Measurements from ENCODE around the gene CD200R1L. TPM values are rescaled to one million over a fixed set of nuclear protein-coding genes. Genes with fewer than 3 reads are reported as not detected.

Gene CD200R1L
- total and polyA plus RNA-seq, 5 donors from 2014 or later = not detected

DNA sequence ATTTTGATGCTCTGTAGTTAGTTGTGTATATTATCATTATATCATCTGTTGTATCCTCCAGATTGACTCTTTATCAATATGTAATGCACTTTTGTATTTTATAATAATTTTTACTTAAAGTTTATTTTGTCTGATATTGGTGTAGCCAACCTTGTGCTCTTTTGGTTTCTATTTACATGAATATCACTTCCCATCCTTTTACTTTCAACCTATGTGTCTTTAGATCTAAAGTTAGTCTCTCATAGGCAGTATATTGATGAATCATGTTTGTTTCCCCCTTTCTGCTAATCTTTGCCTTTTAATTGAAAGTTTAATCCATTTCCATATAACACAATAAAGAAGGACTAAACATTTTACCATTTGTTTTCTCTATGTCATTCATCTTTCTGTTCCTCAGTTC is 28.1 kb upstream of the CD200R1L start:
- no peak for ATAC-seq (ENCODE audit: low read depth in 2 of 2)
- Histone ChIP-seq H3K9me3 (ENCODE audit: control insufficient read depth in 2 of 2, low read length in 2 of 2) (peaks cover 9 to 17% of the 10 kb centered on the region in 2 experiments), H3K36me3 (ENCODE audit: control insufficient read depth, insufficient read depth, low read length) (no peaks in the 10 kb centered on the region), H3K4me3 (ENCODE audit: low read depth, low read length) (no peak overlapping the region), H3K4me1 (ENCODE audit: control insufficient read depth, insufficient read depth, low read length, poor library complexity, severe bottlenecking) (no peaks in the 10 kb centered on the region), H3K27me3 (ENCODE audit: control insufficient read depth, insufficient read depth, low read length) (no peaks in the 10 kb centered on the region), H3K27ac (ENCODE audit: insufficient read depth, low read length, poor library complexity, severe bottlenecking) (no peak overlapping the region)
- H3K9me3 Mint-ChIP-seq = peaks cover 0 to 24% (median 12%) of the 10 kb centered on the region in 7 donors
- no peak for DNase-seq
- no peaks in the 10 kb centered on the region for H3K36me3 Mint-ChIP-seq
- peaks cover 5% of the 10 kb centered on the region for H3K27me3 Mint-ChIP-seq
- no peak overlapping the region for H3K27ac Mint-ChIP-seq
- no peak overlapping the region for H3K4me3 Mint-ChIP-seq
- peaks cover 0 to 5% (median 2%) of the 10 kb centered on the region in 4 donors for H3K4me1 Mint-ChIP-seq

GRCh38 chr3:112873632-112874031 is 27.0 kb upstream of the CD200R1L start:
- H3K4me1 ChIP-seq (ENCODE audit: control insufficient read depth, insufficient read depth, low read length, poor library complexity, severe bottlenecking) = no peaks in the 10 kb centered on the region
- H3K9me3 Mint-ChIP-seq = peaks cover 0 to 29% (median 12%) of the 10 kb centered on the region in 7 donors
- H3K4me1 Mint-ChIP-seq = peaks cover 0 to 5% (median 2%) of the 10 kb centered on the region in 4 donors
- no peak overlapping the region for H3K27ac ChIP-seq (ENCODE audit: insufficient read depth, low read length, poor library complexity, severe bottlenecking)
- no peaks in the 10 kb centered on the region for H3K36me3 ChIP-seq (ENCODE audit: control insufficient read depth, insufficient read depth, low read length)
- DNase-seq = no peak
- H3K27me3 Mint-ChIP-seq = peaks cover 5% of the 10 kb centered on the region
- no peak overlapping the region for H3K4me3 Mint-ChIP-seq
- H3K36me3 Mint-ChIP-seq = no peaks in the 10 kb centered on the region
- no peaks in the 10 kb centered on the region for H3K27me3 ChIP-seq (ENCODE audit: control insufficient read depth, insufficient read depth, low read length)
- ATAC-seq (ENCODE audit: low read depth in 2 of 2) = no peak
- no peak overlapping the region for H3K27ac Mint-ChIP-seq
- no peak overlapping the region for H3K4me3 ChIP-seq (ENCODE audit: low read depth, low read length)
- H3K9me3 ChIP-seq (ENCODE audit: control insufficient read depth in 2 of 2, low read length in 2 of 2) = peaks cover 11 to 17% of the 10 kb centered on the region in 2 experiments

DNA sequence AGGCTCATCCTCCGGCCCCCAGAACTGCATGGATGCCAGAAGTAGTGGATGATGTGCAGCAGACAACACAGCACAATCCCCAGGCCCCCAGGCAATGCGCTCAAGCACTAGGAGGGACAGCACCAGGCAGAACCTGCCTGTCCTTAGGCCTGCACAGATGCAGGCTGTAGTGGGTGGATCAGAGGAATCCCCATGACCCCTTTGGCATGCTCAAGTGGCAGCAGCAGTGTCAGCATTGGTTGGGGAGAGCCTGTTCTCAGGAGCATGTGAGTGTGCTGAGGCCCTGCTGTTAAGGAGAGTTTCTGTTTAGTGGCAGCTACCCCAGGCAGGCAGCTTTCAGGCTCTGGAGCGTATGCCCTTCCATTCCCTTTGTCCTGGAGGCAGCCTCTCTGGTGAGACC is 25.1 kb upstream of the CD200R1L start:
- Mint-ChIP-seq H3K9me3 (peaks cover 0 to 23% (median 13%) of the 10 kb centered on the region in 7 donors), H3K4me1 (peaks cover 0 to 5% (median 2%) of the 10 kb centered on the region in 4 donors), H3K4me3 (no peak overlapping the region), H3K27me3 (peaks cover 5% of the 10 kb centered on the region), H3K27ac (no peak overlapping the region), H3K36me3 (no peaks in the 10 kb centered on the region)
- H3K36me3 ChIP-seq (ENCODE audit: control insufficient read depth, insufficient read depth, low read length) = no peaks in the 10 kb centered on the region
- H3K4me3 ChIP-seq (ENCODE audit: low read depth, low read length) = no peak overlapping the region
- no peak overlapping the region for H3K27ac ChIP-seq (ENCODE audit: insufficient read depth, low read length, poor library complexity, severe bottlenecking)
- ATAC-seq (ENCODE audit: low read depth in 2 of 2) (no peak), DNase-seq (no peak)
- H3K27me3 ChIP-seq (ENCODE audit: control insufficient read depth, insufficient read depth, low read length) = no peaks in the 10 kb centered on the region
- H3K4me1 ChIP-seq (ENCODE audit: control insufficient read depth, insufficient read depth, low read length, poor library complexity, severe bottlenecking) = no peaks in the 10 kb centered on the region
- H3K9me3 ChIP-seq (ENCODE audit: control insufficient read depth in 2 of 2, low read length in 2 of 2) = peaks cover 11 to 17% of the 10 kb centered on the region in 2 experiments

- Mint-ChIP-seq H3K9me3 (peaks cover 2 to 20% (median 7%) of the 10 kb centered on the region in 7 donors), H3K4me3 (no peak overlapping the region), H3K36me3 (no peaks in the 10 kb centered on the region), H3K27me3 (peaks cover 17% of the 10 kb centered on the region), H3K27ac (no peak overlapping the region), H3K4me1 (peaks cover 3 to 14% (median 5%) of the 10 kb centered on the region in 4 donors)
- Histone ChIP-seq H3K9me3 (ENCODE audit: control insufficient read depth in 2 of 2, low read length in 2 of 2) (peaks cover 9 to 11% of the 10 kb centered on the region in 2 experiments), H3K4me1 (ENCODE audit: control insufficient read depth, insufficient read depth, low read length, poor library complexity, severe bottlenecking) (no peaks in the 10 kb centered on the region), H3K27ac (ENCODE audit: insufficient read depth, low read length, poor library complexity, severe bottlenecking) (no peak overlapping the region), H3K36me3 (ENCODE audit: control insufficient read depth, insufficient read depth, low read length) (no peaks in the 10 kb centered on the region), H3K27me3 (ENCODE audit: control insufficient read depth, insufficient read depth, low read length) (peaks cover 2% of the 10 kb centered on the region), H3K4me3 (ENCODE audit: low read depth, low read length) (no peak overlapping the region)
- ATAC-seq (ENCODE audit: low read depth in 2 of 2) (no peak), DNase-seq (no peak)
Observed at GRCh38 chr3:112865757-112866156, 19.1 kb upstream of the CD200R1L start.

GRCh38 chr3:112860898-112861297 is 14.2 kb upstream of the CD200R1L start:
- Mint-ChIP-seq H3K4me1 (peaks cover 6 to 36% (median 18%) of the 10 kb centered on the region in 4 donors), H3K36me3 (no peaks in the 10 kb centered on the region), H3K27ac (no peak overlapping the region), H3K27me3 (peaks cover 10% of the 10 kb centered on the region), H3K9me3 (peaks cover 0 to 7% (median 3%) of the 10 kb centered on the region in 7 donors), H3K4me3 (no peak overlapping the region)
- peaks cover 16% of the 10 kb centered on the region for H3K4me1 ChIP-seq (ENCODE audit: control insufficient read depth, insufficient read depth, low read length, poor library complexity, severe bottlenecking)
- H3K27ac ChIP-seq (ENCODE audit: insufficient read depth, low read length, poor library complexity, severe bottlenecking) = no peak overlapping the region
- DNase-seq (no peak), ATAC-seq (ENCODE audit: low read depth in 2 of 2) (no peak)
- H3K27me3 ChIP-seq (ENCODE audit: control insufficient read depth, insufficient read depth, low read length) = no peaks in the 10 kb centered on the region
- H3K36me3 ChIP-seq (ENCODE audit: control insufficient read depth, insufficient read depth, low read length) = no peaks in the 10 kb centered on the region
- H3K4me3 ChIP-seq (ENCODE audit: low read depth, low read length) = no peak overlapping the region
- H3K9me3 ChIP-seq (ENCODE audit: control insufficient read depth in 2 of 2, low read length in 2 of 2) = no peaks in the 10 kb centered on the region

DNA sequence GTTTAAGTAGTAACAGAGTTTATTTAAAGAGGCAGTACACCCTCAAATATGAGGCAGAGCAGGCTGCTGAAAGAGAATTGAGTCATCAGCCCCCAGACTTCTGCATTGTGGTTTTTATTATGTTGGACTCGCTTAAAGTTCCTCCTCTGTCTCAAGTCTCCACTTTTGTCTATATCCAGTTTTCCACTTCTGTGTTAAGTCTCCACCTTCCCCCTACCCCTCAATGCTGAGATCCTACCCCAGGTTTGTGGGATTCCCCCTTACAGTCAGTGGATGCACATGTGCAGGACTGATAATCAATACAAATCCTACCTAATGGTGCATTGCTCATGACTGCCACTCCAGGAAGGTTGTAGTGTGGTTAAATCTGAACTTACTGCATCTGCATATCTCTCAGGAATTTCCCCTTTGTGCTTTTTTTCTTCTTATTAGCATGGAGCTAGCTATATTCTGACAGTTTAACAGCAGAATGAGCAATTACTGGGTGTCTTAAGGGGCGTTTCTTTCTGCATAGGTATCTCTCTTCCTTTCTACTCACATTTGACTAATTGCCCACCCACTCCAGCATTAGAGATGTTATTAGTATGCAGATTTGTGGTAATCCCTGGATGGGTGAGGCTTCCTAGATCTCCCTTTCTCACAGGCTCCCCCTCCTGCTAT is 11.9 kb upstream of the CD200R1L start:
- Histone ChIP-seq H3K4me1 (ENCODE audit: control insufficient read depth, insufficient read depth, low read length, poor library complexity, severe bottlenecking) (peaks cover 16% of the 10 kb centered on the region), H3K27me3 (ENCODE audit: control insufficient read depth, insufficient read depth, low read length) (no peaks in the 10 kb centered on the region), H3K9me3 (ENCODE audit: control insufficient read depth in 2 of 2, low read length in 2 of 2) (no peaks in the 10 kb centered on the region), H3K4me3 (ENCODE audit: low read depth, low read length) (no peak overlapping the region), H3K36me3 (ENCODE audit: control insufficient read depth, insufficient read depth, low read length) (no peaks in the 10 kb centered on the region), H3K27ac (ENCODE audit: insufficient read depth, low read length, poor library complexity, severe bottlenecking) (no peak overlapping the region)
- Mint-ChIP-seq H3K36me3 (no peaks in the 10 kb centered on the region), H3K4me3 (no peak overlapping the region), H3K27me3 (no peaks in the 10 kb centered on the region), H3K9me3 (peaks cover 0 to 11% (median 2%) of the 10 kb centered on the region in 7 donors), H3K4me1 (peaks cover 3 to 27% (median 15%) of the 10 kb centered on the region in 4 donors), H3K27ac (peak overlapping the region in 1 of 3 donors; percentile 5)
- ATAC-seq (ENCODE audit: low read depth in 2 of 2) = peak; percentile 51 to 54
- no peak for DNase-seq

- H3K9me3 ChIP-seq (ENCODE audit: control insufficient read depth in 2 of 2, low read length in 2 of 2) = no peaks in the 10 kb centered on the region
- no peak for ATAC-seq (ENCODE audit: low read depth in 2 of 2)
- H3K4me1 ChIP-seq (ENCODE audit: control insufficient read depth, insufficient read depth, low read length, poor library complexity, severe bottlenecking) = peaks cover 16% of the 10 kb centered on the region
- no peaks in the 10 kb centered on the region for H3K27me3 ChIP-seq (ENCODE audit: control insufficient read depth, insufficient read depth, low read length)
- no peak for DNase-seq
- H3K27ac ChIP-seq (ENCODE audit: insufficient read depth, low read length, poor library complexity, severe bottlenecking) = no peak overlapping the region
- peaks cover 3 to 27% (median 16%) of the 10 kb centered on the region in 4 donors for H3K4me1 Mint-ChIP-seq
- H3K4me3 Mint-ChIP-seq = no peak overlapping the region
- H3K36me3 Mint-ChIP-seq = no peaks in the 10 kb centered on the region
- no peak overlapping the region for H3K4me3 ChIP-seq (ENCODE audit: low read depth, low read length)
- no peaks in the 10 kb centered on the region for H3K36me3 ChIP-seq (ENCODE audit: control insufficient read depth, insufficient read depth, low read length)
- H3K27ac Mint-ChIP-seq = no peak overlapping the region
- H3K9me3 Mint-ChIP-seq = peaks cover 0 to 11% (median 2%) of the 10 kb centered on the region in 7 donors
- no peaks in the 10 kb centered on the region for H3K27me3 Mint-ChIP-seq
Observed at GRCh38 chr3:112857526-112857925, 10.9 kb upstream of the CD200R1L start.

DNA sequence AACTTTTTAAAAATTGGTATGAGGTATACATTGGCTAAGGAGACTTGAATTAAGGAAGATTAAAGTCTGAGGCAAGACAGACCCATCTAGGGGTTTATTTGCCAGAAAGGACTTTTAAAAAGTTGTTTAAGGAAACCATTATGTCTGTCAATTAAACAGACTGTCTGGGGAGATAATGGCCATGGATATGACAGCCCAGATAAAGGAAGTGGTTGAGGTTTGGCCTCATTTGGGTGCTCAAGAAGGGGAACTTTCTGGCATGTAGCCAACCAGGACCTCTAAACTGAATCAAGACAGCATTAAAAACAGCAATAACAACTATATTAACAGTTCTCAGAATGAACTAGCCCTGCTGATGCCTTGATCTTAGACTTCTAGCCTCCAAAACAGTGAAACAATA is 9.9 kb upstream of the CD200R1L start:
- DNase-seq (peak in 1 of 3 donors; percentile 20), ATAC-seq (ENCODE audit: low read depth in 2 of 2) (peak in 1 of 2 donors; percentile 33)
- Mint-ChIP-seq H3K27me3 (no peaks in the 10 kb centered on the region), H3K4me1 (peaks cover 3 to 27% (median 16%) of the 10 kb centered on the region in 4 donors), H3K9me3 (peaks cover 0 to 21% (median 7%) of the 10 kb centered on the region in 7 donors), H3K4me3 (no peak overlapping the region), H3K36me3 (no peaks in the 10 kb centered on the region), H3K27ac (no peak overlapping the region)
- Histone ChIP-seq H3K27ac (ENCODE audit: insufficient read depth, low read length, poor library complexity, severe bottlenecking) (no peak overlapping the region), H3K4me1 (ENCODE audit: control insufficient read depth, insufficient read depth, low read length, poor library complexity, severe bottlenecking) (peaks cover 16% of the 10 kb centered on the region), H3K4me3 (ENCODE audit: low read depth, low read length) (no peak overlapping the region), H3K36me3 (ENCODE audit: control insufficient read depth, insufficient read depth, low read length) (no peaks in the 10 kb centered on the region), H3K27me3 (ENCODE audit: control insufficient read depth, insufficient read depth, low read length) (no peaks in the 10 kb centered on the region), H3K9me3 (ENCODE audit: control insufficient read depth in 2 of 2, low read length in 2 of 2) (peaks cover 0 to 6% of the 10 kb centered on the region in 2 experiments)
